Left lung (tissue), 10 donors: Measurements from ENCODE around the gene ASXL2. TPM values are rescaled to one million over a fixed set of nuclear protein-coding genes. Genes with fewer than 3 reads are reported as not detected.

Experiments used
- ATAC-seq: fragments of 200-7000 bp; cut with Tn5 transposase; one replicate; pipeline ENCODE4 v1.9.1; 2020; ENCODE audit warnings: moderate library complexity
- DNase-seq, 4 donors: peaks; one replicate each; pipeline ENCODE4 v3.0.0-alpha.2; 2013 to 2020
- H3K27ac ChIP-seq, 2 donors: fragments of 200-600 bp; sonication (generic) in 1 of 2; one replicate each; pipeline versions ENCODE4 v1.5.0 to v1.8.0; 2020 to 2021
- H3K27me3 ChIP-seq, 2 donors: fragments of 200-600 bp; sonication (generic) in 1 of 2; one replicate each; pipeline versions ENCODE4 v1.5.0 to v1.8.0; 2020 to 2021
- H3K36me3 ChIP-seq, 2 donors: fragments of 200-600 bp; sonication (generic) in 1 of 2; one replicate each; pipeline versions ENCODE4 v1.5.0 to v1.8.0; 2020 to 2021
- H3K4me1 ChIP-seq, 2 donors: fragments of 200-600 bp; one replicate each; pipeline ENCODE4 v1.8.0; 2021
- H3K4me3 ChIP-seq, 2 donors: fragments of 200-600 bp; sonication (generic) in 1 of 2; one replicate each; pipeline versions ENCODE4 v1.5.0 to v1.8.0; 2020 to 2021; ENCODE audit warnings: mild to moderate bottlenecking in 1 of 2
- H3K9me3 ChIP-seq, 2 donors: fragments of 200-600 bp; sonication (generic) in 1 of 2; one replicate each; pipeline versions ENCODE4 v1.5.0 to v1.8.0; 2020 to 2021
- CTCF ChIP-seq, 2 donors: fragments of 200-600 bp; sonication (generic) in 1 of 2; IDR thresholded peaks; one replicate each; pipeline versions ENCODE4 v1.5.0 to v1.8.0; 2021; ENCODE audit warnings: antibody characterized with exemption in 2 of 2
- intact Hi-C, 2 donors: fragments of 100-400 bp; cut with DNase I; formaldehyde crosslinking; loops; one replicate each; pipeline versions ENCODE4 v1.11.2 to v1.14.2; 2022
- polyA plus RNA-seq, 6 donors: library from polyadenylated mRNA; unstranded; fragments of 120-200 nt; gene quantifications; one replicate each; pipeline ENCODE4 v1.2.1, GENCODE V29; 2013; ENCODE audit not compliant: insufficient read length in 6 of 6
- total RNA-seq, 2 donors: library from RNA; stranded (reverse); fragmentation: NEBNext Ultra II Directional; extraction: Animal tissue kit (Norgen Biotek cat#: 25700); gene quantifications; one replicate each; pipeline ENCODE4 v1.2.1, GENCODE V29; 2021
- donor health status: DM: no; HTN: yes; CAD: no.
- donor health status: DM: no; HTN: no; CAD: no.

ASXL2 gene
- total and polyA plus RNA-seq, 8 donors = 17.7 to 33.4 (median 19.4) TPM

DNA sequence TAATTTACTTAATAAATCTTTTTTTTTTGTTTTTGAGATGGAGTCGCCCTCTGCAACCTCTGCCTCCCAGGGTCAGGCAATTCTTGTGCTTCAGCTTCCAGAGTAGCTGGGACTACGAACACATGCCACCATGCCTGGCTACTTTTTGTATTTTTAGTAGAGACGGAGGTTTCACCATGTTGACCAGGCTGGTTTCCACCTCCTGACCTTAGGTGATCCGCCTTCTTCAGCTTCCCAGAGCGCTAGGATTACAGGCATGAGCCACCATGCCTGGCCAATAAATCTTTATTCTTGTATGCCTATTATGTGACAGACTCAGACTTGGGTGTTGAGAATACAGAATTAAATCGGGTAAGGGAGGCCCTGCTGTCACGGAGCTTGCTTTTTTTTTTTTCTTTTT lies 16.7 kb upstream of the ASXL2 start:
- ATAC-seq (no peak), DNase-seq (no peak)
- H3K4me3 ChIP-seq = no peak overlapping the region
- TF ChIP-seq CTCF (IDR thresholded peaks at IDR 0.05) = no peak
- no peaks in the 10 kb centered on the region for H3K27me3 ChIP-seq
- intact Hi-C loops = no loop called here
- H3K4me1 ChIP-seq = no peaks in the 10 kb centered on the region
- no peaks in the 10 kb centered on the region for H3K9me3 ChIP-seq
- no peak overlapping the region for H3K27ac ChIP-seq
- H3K36me3 ChIP-seq = no peaks in the 10 kb centered on the region

GRCh38 chr2:25894135-25894830 lies 16.0 kb upstream of the ASXL2 start:
- no peak overlapping the region for H3K27ac ChIP-seq
- DNase-seq = peak in 1 of 4 donors; percentile 26
- intact Hi-C loops = no loop called here

GRCh38 chr2:25891672-25892071 lies 13.4 kb upstream of the ASXL2 start:
- no peak for TF ChIP-seq CTCF (IDR thresholded peaks at IDR 0.05)
- Histone ChIP-seq H3K4me3 (no peak overlapping the region), H3K9me3 (no peaks in the 10 kb centered on the region), H3K27me3 (no peaks in the 10 kb centered on the region), H3K4me1 (no peaks in the 10 kb centered on the region), H3K36me3 (no peaks in the 10 kb centered on the region), H3K27ac (no peak overlapping the region)
- DNase-seq (no peak), ATAC-seq (no peak)
- intact Hi-C loops = no loop called here

More at GRCh38 chr2:25894135-25894830, 16.0 kb upstream of the ASXL2 start:
- H3K4me1 ChIP-seq = no peaks in the 10 kb centered on the region
- no peak for TF ChIP-seq CTCF (IDR thresholded peaks at IDR 0.05)
- no peak for ATAC-seq
- no peaks in the 10 kb centered on the region for H3K27me3 ChIP-seq
- no peaks in the 10 kb centered on the region for H3K9me3 ChIP-seq
- no peaks in the 10 kb centered on the region for H3K36me3 ChIP-seq
- H3K4me3 ChIP-seq = no peak overlapping the region

DNA sequence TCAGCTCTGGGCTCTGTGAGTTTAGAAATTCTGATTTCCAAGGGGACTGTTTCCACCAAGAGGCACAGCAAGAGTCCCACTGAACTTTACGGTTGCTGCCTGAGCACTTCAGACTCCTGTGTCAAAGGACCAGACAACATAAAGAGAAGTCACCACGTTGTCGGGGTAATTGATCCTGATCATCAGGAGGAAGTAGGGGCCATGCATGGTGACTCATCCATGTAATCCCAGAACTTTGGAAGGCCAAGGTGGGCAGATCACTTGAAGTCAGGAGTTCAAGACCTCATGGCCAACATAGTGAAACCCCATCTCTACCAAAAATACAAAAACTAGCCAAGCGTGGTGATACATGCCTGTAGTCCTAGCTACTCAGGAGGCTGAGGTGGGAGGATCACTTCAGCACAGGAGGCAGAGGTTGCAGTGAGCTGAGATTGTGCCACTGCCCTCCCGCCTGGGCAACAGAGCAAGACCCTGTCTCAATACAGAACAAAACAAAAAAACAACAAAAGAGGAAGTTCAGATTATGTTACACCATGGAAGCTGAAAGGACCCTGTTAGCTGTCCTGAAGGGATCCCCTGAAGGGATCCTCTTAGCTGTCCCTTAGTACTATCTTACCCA lies 9.4 kb upstream of the ASXL2 start:
- ATAC-seq (no peak), DNase-seq (no peak)
- intact Hi-C loops = no loop called here
- no peak for TF ChIP-seq CTCF (IDR thresholded peaks at IDR 0.05)
- Histone ChIP-seq H3K27me3 (peaks cover 0 to 5% of the 10 kb centered on the region in 2 donors), H3K36me3 (no peaks in the 10 kb centered on the region), H3K9me3 (no peaks in the 10 kb centered on the region), H3K27ac (no peak overlapping the region), H3K4me1 (no peaks in the 10 kb centered on the region), H3K4me3 (no peak overlapping the region)

DNA sequence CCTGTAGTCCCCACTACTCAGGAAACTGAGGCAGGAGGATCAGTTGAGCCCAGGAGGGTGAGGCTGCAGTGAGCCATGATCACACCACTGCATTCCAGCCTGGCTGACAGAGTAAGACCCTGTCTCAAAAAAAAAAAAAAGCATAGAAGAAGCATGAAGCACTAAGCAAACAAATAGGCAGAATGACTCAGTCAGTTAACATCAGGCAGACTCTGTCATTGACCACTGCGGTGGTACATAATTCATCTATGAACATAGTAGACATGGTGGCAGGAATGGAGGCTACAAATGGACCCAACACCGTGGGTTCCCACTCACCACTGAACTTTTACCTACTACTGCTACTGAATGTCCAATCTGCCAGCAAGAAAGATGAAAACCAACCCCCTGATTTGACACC lies 7.6 kb upstream of the ASXL2 start:
- intact Hi-C loops = no loop called here
- DNase-seq (no peak), ATAC-seq (no peak)
- no peak for TF ChIP-seq CTCF (IDR thresholded peaks at IDR 0.05)
- Histone ChIP-seq H3K36me3 (no peaks in the 10 kb centered on the region), H3K4me3 (no peak overlapping the region), H3K27me3 (peaks cover 0 to 13% of the 10 kb centered on the region in 2 donors), H3K4me1 (no peaks in the 10 kb centered on the region), H3K27ac (no peak overlapping the region), H3K9me3 (no peaks in the 10 kb centered on the region)
